Mesangial cell (primary cell): ENCODE data around the gene SGPL1. TPM values are rescaled to one million over a fixed set of nuclear protein-coding genes. Genes with fewer than 3 reads are reported as not detected.

Experiments used
- total RNA-seq: library from RNA; depleted of rRNA; stranded (reverse); fragments of >200 nt; gene quantifications from 2 replicates; pipeline ENCODE4 v1.2.3, GENCODE V29; 2015

Gene SGPL1
- total RNA-seq = 35.8 and 57.9 TPM in 2 replicates

GRCh38 chr10:70815504-70816219 is at the start of gene SGPL1:
TSS of gene SGPL1 (plus strand) at chr10:70815948. CDS start at chr10:70816854, 906 bp downstream.

GRCh38 chr10:70785190-70785589 is 30.6 kb upstream of the SGPL1 start, which contains the start of gene TBATA:
TSS of gene TBATA (minus strand) at chr10:70785377. CDS start at chr10:70783379, 1,998 bp downstream.

GRCh38 chr10:70887804-70888800 is 72.4 kb downstream of the SGPL1 start, which contains the start of gene PCBD1:
TSS of gene PCBD1 (minus strand) at chr10:70888565. CDS start at chr10:70888533, 32 bp downstream.

Other genes with a start within 250 kb of the SGPL1 start
- not detected in 2 replicates for gene PRF1, start 213.2 kb upstream of the SGPL1 start, total RNA-seq
- 1.6 and 2.5 TPM in 2 replicates for gene ADAMTS14, start 143.4 kb upstream of the SGPL1 start, total RNA-seq
- gene TBATA, start 30.6 kb upstream of the SGPL1 start, total RNA-seq = not detected in 2 replicates
- 108 and 123 TPM in 2 replicates for gene PCBD1, start 72.6 kb downstream of the SGPL1 start, total RNA-seq